ENCODE data around the gene TTF1. TPM values are rescaled to one million over a fixed set of nuclear protein-coding genes. Genes with fewer than 3 reads are reported as not detected.

TTF1 gene
- total and polyA plus RNA-seq, 9 of the 15 experiments (the other 6 are each of a cell fraction or from before 2014, with no cell fraction given) = 9.0 to 18.5 (median 15.8) TPM

- Histone ChIP-seq H3K4me2 (ENCODE audit: insufficient read depth, low read length) (no peak overlapping the region), H4K20me1 (replicated peaks; ENCODE audit: control insufficient read depth, insufficient read depth, low read length) (peaks cover 3% of the 10 kb centered on the region; the same call in 1 of the 2 replicates), H3K36me3 (ENCODE audit: control insufficient read depth, insufficient read depth, low read length) (no peaks in the 10 kb centered on the region), H3K27ac (ENCODE audit: extremely low read depth, low read depth, low read length) (no peak overlapping the region), H2AFZ (ENCODE audit: low read depth, low read length) (no peak overlapping the region), H3K9me3 (replicated peaks; ENCODE audit: control insufficient read depth, insufficient read depth, low read depth, low read length) (no peaks in the 10 kb centered on the region), H3K9ac (ENCODE audit: insufficient read depth in 1 of 2, low read depth in 2 of 2, low read length in 2 of 2) (no peak overlapping the region), H3K27me3 (ENCODE audit: control insufficient read depth in 2 of 2, insufficient read depth in 2 of 2, low read length in 2 of 2) (peaks cover 38 to 55% of the 10 kb centered on the region in 2 experiments), H3K4me1 (replicated peaks in 1 of 2; ENCODE audit: control insufficient read depth in 2 of 2, insufficient read depth in 2 of 2, low read length in 2 of 2) (peaks cover 2 to 12% of the 10 kb centered on the region in 2 experiments; a peak in 3 of 5 replicates), H3K9me1 (ENCODE audit: control insufficient read depth, insufficient read depth, low read length) (no peaks in the 10 kb centered on the region), H3K4me3 (no peak overlapping the region), H3K79me2 (ENCODE audit: control insufficient read depth, insufficient read depth, low read length) (no peaks in the 10 kb centered on the region)
- in situ Hi-C loops (cut with MboI) (loop anchor here (10.0 kb wide), 1 partner anchor 550 kb away; no protein-coding TSS in a partner anchor), intact Hi-C loops (cut with micrococcal nuclease) (loop anchor here (10.0 kb wide), 1 partner anchor 550 kb away; no protein-coding TSS in a partner anchor)
- ATAC-seq (no peak), FAIRE-seq (no peak), DNase-seq (ENCODE audit: extremely low read depth in 1 of 4, low spot score in 3 of 4) (no peak)
- TF ChIP-seq ZNF224 (CRISPR knock-in tag; IDR thresholded peaks at IDR 0.05) = no peak
- no peak for TF ChIP-seq ZNF232 (CRISPR knock-in tag; IDR thresholded peaks at IDR 0.05)
- no peak for TF ChIP-seq ZNF830 (CRISPR knock-in tag; IDR thresholded peaks at IDR 0.05)
- TF ChIP-seq SETDB1 (IDR thresholded peaks at IDR 0.05; ENCODE audit: low read length) = no peak
- no peak for TF ChIP-seq EGR1 (conservative IDR thresholded peaks at IDR 0.05)
- TF ChIP-seq OTX1 (CRISPR knock-in tag; IDR thresholded peaks at IDR 0.05) = no peak
- no peak for TF ChIP-seq ZSCAN32 (CRISPR knock-in tag; IDR thresholded peaks at IDR 0.05)
- TF ChIP-seq PKNOX1 (IDR thresholded peaks at IDR 0.05) = no peak
- TF ChIP-seq MAFF (IDR thresholded peaks at IDR 0.05; ENCODE audit: low read length) = no peak
- TF ChIP-seq KHSRP (IDR thresholded peaks at IDR 0.05) = no peak
- no peak for TF ChIP-seq ZNF785 (CRISPR knock-in tag; IDR thresholded peaks at IDR 0.05)
- CTCF ChIA-PET (ENCODE audit: low intra/inter-chr PET ratio) = no interaction called here
- no TSS peak for BruUV-seq (replicated peaks)
- whole genome bisulfite sequencing (ENCODE audit: insufficient coverage, low coverage, missing lambda C conversion rate) = 3% methylated on average over 12 of the region's 12 CpGs
- POLR2A ChIA-PET = interaction anchor here (0.6 to 1.0 kb wide), 5 partner anchors 145 to 1309 kb away, joined by 3 to 5 read pairs (median 3); no protein-coding TSS in a partner anchor
Measured at GRCh38 chr9:132415181-132415580, 8.5 kb upstream of the TTF1 start.

Data from K562 (cell line).